Stimulated activated CD8-positive, alpha-beta memory T cell treated with anti-CD3 and anti-CD28 coated beads, Interleukin-2, amount 100 ng/mL, for 48 hours (primary cell): ENCODE results near the gene RELN.

Experiments
- DNase-seq, 2 donors: peaks; one replicate each; pipeline ENCODE4 v3.0.0-alpha.2; 2020; ENCODE audit warnings: low read depth in 2 of 2

RELN gene

DNA sequence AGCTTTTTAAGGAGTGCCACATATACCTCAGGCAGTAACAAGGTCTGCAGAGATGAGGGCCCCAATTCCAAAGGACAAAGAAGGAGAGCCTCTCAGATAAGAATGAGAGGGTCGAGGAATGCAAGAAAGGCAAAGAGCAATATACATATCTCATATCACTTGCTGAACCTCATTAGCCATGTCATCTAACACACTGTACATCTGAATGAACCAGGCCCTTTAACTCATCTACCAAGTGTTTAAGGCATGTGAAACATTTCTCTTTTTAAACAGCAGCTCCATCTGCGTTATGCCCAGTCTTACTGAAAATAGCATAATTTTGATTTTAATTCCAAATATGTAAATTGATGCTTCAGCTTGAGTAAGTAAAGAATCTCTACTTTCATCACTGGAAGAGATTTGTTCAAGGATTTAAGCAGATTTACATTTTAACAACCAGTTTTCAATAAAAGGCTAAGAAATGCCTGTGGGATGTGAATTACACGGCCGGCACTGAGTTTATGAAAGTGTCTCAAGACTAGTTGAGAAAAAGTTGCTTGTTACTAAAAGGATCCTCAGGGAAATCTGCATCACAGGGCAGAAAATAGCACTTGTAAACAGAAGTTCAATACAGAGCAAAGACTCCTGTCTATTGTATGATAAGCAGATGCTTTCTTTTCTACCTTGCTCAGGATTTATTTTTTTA, 419.7 kb downstream of the RELN start:
- no peak for DNase-seq

GRCh38 chr7:103564416-103564815, 425.0 kb downstream of the RELN start:
- DNase-seq = no peak

DNA sequence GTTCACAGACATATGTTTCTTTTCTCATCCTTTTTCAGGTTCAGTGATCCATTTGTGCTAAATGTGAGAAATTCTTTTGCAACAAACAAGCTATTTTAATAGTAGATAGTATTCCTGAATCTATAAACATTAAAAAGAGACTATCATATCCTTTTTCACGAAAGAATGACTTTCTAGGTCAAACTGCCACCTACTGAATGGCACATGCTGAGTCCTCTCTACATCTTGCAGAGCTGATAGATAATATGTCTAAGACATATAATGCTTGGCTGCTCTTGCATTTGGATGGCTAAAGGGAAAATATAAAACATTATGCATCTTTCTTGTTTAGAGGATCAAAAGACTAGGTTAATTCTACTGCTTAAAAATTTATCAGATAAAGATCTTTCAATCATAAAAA, 429.3 kb downstream of the RELN start:
- no peak for DNase-seq

- no peak for DNase-seq
Measured at GRCh38 chr7:103551016-103551415, 438.4 kb downstream of the RELN start.

DNA sequence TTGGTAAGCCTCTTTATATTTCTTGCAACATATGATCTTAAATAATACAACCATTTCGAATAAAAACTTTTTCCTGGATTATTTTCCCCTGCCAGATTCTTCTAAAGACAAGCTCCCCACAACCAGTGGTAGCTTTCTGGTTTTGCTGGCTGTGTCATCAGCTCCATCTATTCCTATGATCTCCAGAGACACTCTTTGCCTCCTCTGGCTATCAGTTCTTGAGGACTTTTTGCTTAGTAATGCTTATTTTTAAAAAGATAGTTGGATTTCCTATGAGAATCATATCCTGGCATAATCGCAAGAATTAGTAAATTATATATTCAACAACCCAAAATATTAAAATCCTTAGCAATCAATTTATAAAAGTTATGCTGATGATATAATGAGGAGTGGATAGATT, 439.7 kb downstream of the RELN start:
- DNase-seq = no peak

- DNase-seq = no peak
Measured at GRCh38 chr7:103547451-103548284, 441.8 kb downstream of the RELN start.

- no peak for DNase-seq
Measured at GRCh38 chr7:103542470-103542869, 447.0 kb downstream of the RELN start.

DNA sequence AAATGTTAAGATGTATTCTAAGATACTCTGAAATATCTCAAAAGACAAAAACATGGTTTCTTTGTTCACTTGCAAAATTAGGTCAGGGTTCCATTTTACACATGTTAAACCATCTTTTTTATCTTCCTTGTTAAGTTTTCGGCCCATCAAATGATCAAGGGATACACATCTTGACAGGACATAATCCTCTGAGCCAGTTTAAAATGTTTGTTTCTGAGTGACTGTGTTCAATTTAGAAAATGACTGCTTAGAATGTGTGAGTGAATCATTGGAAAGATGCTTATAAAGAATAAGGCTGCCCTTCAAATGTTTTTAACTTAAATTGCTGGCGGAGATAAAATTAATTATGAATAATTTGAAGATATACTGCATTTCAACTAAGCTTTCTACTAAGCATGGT, 447.5 kb downstream of the RELN start:
- no peak for DNase-seq

DNA sequence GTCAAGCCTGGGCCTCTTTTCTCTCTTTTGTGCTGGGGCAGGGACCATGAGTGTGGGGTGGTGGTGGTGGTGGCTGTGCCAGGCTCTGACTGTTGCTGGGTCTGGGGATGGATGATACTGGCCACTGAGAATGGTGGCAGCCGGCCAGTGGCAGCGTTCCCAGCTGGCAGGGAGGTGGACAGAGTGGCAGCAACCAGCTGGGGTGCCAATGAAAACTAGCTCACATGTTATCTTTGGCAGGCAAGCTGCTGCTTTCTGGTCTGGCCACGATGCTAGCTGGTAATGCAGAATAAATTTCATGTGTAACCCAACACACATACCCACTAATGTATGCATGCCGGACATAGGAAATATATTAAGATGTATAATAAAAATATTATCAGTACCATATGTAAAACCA, 448.4 kb downstream of the RELN start:
- no peak for DNase-seq

- no peak for DNase-seq
Measured at GRCh38 chr7:103540338-103540737, 449.1 kb downstream of the RELN start.

DNA sequence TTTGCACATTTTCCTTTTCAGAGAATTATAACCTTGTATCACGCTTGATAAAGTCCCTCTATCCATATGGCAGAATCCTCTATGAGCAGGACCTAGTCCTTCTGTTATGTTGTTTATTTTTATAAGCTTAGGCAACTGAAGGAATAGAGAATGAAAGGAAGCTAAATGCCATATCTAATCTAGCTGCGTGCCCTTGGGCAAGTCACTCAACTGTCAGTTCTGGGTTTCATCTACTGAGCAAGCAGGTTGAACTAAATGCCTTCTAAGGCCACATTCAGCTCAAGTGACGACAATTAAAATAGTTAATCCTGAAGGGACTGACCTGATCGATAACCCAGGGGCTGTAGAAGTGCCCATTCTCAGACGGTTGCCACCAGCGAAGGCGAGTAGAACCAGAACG, 449.6 kb downstream of the RELN start:
- no peak for DNase-seq

GRCh38 chr7:103538964-103539709, 450.3 kb downstream of the RELN start:
- DNase-seq = no peak

DNA sequence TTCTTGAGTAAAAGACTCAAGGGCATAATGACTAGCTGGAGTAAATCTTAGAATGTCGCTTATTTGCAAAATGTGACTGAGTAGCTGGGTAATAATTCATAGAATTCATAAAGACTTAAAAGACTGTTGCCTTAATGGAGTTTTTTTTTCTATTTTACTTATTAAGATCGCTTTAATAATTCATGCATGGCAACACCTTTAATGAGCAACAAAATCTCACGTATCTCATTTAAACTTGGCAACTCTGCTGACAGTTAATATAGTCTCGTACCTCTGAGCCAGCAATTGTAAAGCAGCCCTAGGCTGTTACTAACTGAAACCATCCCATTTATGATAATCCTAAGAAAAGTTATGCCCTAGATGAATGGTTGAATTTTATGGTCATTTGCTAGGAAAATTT, 455.7 kb downstream of the RELN start:
- no peak for DNase-seq

DNA sequence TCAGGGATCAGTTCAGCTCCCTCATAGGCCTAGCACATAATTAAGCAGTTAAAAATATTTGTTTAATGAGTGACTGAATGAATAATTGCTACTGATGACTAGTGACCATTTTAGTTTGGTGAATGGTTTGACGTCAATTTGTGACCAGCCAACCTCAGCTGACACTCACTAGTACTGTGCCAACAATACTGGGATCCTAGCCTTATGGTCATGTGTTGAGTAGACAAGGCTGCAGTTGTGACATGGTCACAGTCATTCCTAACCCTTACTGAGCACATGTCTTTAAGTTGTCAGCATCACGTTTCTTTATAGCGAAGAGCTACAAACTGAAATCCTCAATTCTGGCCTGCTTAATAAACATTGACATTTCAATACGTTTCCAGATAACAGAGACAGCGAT, 456.5 kb downstream of the RELN start:
- DNase-seq = no peak

DNA sequence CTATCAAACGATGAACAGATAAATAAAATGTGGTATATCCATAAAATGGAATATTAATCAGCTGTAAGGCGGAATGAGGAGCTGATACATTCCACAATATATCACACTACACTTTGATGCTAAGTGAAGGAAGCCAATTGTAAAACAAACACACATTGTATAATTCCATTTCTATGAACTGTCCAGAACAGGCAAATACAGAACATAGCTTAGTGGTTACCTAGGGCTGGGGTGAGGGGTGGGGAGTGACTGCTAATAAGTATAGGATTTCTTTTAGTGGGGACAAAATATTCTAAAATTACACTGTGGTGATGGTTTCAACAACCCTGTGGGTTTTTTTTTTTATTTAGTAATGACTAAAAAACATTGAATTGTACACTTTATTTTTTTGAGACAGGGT, 461.3 kb downstream of the RELN start:
- DNase-seq = no peak

- DNase-seq = no peak
Measured at GRCh38 chr7:103525937-103526336, 463.5 kb downstream of the RELN start.

DNA sequence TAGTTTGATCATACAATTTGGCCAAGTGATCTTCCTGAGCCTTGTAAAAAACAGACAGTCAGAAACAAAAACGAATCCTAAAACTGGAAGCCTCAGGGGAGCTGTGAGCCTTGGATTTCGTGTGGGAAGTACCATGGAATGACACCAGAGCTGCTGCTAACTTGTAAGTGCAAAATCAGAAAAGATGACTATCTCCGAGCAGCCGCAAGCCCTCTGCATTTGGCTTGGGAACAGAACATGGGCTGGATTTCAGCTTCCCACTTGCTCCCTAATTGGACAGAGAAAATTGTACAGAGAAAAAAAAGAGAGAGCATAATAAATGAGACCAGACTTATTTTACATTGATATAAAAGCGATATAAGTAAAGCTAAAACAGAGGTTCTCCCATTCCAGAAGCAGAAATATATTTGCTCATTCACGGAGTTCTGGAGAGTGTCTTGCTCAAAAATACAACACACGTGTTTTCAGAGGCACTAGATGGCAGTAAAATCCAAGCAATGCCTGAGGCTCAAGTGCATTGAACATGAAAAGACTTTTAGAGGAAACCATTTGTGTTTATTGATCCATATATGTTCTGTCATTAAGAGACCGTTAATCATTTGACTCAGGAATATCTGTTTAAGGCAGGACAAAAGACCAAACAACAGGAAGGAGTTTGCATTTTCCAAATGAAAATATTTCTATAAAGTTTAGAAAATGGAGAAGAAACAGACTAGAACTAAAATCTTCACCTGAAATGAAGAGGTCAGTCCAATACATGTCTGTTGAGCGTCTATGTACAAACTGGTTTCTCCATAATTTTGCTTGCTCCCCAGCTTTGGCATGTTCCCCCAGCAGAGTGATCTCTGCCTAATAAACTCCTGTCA, 465.2 kb downstream of the RELN start:
- no peak for DNase-seq

- DNase-seq = no peak
Measured at GRCh38 chr7:103521937-103522336, 467.5 kb downstream of the RELN start.

GRCh38 chr7:103504505-103505135, 484.8 kb downstream of the RELN start:
- no peak for DNase-seq

DNA sequence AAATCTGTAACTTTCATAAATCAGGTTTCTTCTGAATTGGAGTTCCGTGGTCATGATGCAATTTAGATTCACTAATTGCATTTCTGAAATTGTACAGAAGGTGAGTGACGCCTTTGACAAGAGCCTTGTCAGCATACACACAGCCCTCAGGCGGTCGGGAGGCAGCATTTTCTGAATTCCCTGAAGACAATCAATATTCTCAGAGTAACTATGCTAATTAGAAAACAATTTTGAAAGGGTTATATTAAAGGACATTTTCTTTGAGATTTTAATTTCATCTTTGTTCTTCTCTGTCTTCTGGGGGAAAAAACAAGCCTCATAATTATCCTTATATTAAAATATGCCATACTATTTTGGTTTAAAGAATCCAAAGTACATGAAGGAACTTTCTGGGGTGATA, 488.3 kb downstream of the RELN start:
- DNase-seq = no peak

GRCh38 chr7:103499976-103500375, 489.5 kb downstream of the RELN start:
- no peak for DNase-seq
